Stimulated activated CD4-positive, alpha-beta T cell treated with anti-CD3 and anti-CD28 coated beads, Interleukin-12 subunit alpha, Interleukin-12 subunit beta, amount 100 ng/mL, for 24 hours (primary cell): Measurements from ENCODE around the gene ALG6.
"Not testable (repeated sequence)": the region's sequence is repeated elsewhere in the genome, so short reads cannot be mapped to it uniquely, and the experiment has no call there.

ENCODE experiments used
- DNase-seq, 2 experiments: peaks; one replicate each; pipeline ENCODE4 v3.0.0-alpha.2; 2020; ENCODE audit warnings: low read depth in 2 of 2

The ALG6 gene

DNA sequence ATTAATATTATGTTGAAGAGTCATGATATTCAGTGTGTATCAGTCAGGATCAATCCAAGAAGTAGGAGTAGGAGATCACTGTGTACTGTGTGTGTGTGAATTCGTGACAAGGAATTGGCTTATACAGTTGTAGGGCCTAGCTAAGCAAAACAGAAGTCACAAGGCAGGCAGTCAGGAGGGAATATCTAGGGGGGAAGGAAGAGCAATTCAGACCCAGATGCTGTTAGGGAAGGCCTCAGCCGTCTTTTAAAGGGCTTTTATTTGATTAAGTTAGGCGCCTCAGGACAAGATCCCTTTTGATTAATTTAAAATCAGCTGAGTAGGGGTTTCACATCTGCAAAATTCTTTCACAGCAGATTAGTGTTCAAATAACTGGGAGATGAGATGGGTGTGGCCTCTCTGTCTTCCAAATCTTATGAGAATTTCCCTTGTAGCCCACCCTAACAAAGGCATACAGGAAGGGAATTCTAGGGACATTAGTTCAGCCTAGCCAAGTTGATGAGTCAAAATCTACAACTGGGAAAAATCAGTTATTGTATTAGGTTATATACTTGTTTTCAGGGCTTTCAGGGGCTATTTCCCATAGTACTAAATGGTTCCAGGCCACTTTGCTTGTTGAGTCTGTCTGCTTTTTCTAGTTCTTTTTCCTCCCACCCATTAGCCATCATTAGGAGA is 47.4 kb downstream of the ALG6 start:
- DNase-seq, result no peak

DNA sequence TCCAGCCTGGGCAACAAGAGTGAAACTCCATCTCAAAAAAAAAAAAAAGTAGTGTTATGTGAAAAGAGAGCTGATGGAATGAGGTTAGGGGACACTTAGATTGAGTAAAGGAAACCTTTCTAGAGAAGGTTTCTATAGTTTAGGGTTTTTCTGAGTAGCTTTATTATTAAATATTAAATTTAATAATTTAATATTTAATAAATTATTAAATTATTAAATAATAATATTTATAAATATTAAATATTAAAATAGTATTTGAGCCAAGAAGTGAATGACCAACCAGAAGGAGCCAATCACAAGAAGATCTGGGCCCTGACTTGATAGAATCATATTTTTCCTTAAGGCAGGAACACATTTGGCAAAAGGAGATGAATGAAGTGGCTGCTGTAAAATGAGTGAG is 50.7 kb downstream of the ALG6 start:
- no peak for DNase-seq

DNA sequence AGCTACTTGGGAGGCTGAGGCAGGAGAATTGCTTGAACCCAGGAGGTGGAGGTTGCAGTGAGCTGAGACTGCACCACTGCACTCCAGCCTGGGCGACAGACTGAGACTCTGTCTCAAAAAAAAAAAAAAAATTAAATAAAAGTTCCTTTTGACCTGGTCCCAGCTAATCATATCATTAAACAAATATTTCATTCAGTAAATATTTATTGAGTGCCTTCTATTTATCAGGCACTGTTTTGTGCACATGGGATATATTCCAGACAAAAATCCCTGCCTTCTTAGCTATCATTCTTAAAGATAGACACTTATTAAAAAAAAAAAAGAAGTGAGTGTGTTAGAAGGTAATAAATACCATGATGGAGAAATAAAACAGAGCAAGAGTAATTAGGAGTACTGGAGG is 53.3 kb downstream of the ALG6 start:
- DNase-seq, result not testable (repeated sequence)

DNA sequence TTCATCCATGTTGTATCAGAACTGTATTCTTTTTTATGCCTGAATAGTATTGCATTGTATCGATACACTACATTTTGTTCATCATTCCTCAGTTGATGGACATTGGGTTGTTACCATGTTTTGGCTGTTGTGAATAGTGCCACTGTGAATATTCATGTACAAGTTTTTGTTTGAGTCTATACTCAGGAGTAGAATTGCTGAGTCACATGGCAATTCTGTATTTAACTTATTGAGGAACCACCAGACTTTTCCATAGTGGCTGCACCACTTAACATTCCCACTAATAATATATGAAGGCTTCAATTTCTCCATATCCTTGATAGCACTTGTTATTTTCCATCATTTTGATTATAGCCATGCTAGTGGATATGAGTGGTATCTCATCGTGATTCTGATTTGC is 56.2 kb downstream of the ALG6 start:
- no peak for DNase-seq

DNA sequence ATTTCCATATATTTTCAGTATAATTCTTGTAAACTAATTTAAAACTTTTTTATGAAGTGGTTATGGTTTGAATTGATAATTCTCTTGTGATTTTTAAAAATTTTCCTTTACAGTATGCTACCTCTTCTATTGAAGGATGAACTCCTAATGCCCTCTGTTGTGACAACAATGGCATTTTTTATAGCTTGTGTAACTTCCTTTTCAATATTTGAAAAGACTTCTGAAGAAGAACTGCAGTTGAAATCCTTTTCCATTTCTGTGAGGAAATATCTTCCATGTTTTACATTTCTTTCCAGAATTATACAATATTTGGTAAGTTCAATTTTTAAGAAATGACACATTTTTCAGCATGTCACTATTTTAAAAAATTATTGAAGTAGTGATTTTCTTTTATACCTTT is 61.4 kb downstream of the ALG6 start:
- DNase-seq, result no peak

DNA sequence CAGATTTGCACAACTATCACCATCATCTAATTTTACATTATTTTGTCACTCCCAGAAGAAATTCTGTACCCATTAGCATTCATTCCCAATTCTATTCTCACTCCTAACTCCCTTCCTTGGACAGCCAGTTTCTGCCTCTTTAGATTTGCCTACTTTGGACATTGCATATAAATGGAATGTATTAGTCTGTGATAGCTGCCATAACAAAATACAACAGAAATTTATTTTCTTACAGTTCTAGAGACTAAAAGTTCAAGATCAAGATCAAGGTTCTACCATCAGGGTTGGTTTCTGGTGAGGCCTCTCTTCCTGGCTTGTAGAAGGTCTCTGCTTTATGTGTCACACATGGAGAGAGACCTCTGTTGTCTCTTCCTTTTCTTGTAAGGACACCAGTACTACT is 61.9 kb downstream of the ALG6 start:
- DNase-seq, result no peak

DNA sequence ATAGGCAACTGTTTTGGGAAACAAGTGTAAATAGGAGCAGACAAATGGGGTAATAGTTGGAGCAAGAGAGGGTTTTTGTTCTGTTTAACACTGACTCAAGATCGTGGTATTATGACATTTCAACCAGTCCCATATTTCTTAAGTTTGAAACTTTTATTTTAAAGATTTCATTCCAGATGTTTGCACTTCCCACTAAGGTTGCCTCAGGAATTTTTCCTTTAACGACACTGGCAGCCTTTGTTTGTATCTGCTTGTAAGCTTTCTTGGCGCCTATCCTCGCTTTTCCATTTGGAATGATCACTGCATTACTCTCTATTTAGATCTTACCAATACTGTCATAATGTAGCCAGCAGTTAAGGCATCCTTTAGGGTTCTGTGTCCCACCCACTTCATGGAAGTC is 67.7 kb downstream of the ALG6 start:
- no peak for DNase-seq

DNA sequence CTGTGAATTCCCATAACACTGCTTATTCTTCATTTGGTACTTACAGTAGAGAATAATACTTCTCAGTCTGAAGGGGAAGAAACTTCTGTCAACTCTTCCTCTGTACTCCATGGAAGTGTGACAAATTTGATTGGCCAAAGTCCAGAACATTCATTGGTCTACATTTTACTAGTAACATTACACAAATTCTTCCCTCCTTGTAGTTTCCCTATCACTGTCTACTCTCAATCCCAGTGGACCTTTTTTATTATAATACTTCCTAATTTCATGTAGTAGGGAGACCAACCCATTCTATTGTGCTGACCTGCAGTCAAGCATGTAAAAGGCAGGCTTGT is 74.7 kb downstream of the ALG6 start:
- DNase-seq, result no peak

DNA sequence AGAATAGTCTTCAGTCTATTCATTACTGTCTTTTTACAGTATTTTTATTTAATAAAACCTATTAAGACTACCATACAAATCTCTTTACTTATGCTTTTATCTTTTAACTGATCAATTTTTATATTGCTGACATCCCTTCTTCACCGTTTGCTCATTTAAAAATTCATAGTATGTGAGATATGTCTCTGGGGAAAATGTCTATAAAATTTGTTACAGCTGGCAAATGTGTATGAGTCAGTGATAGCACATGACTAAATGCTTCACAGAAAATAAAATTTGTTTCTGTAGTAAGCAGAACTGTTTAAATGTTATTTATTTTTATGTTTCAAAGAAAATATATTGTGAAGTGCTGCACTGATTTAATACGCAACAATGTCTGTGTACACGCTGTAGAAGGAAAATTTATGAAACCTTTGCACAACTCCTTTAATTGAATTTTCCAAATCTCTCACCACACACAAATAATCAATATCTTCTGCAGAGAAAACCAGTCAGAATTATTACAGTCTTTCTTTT is 81.4 kb downstream of the ALG6 start:
- no peak for DNase-seq

DNA sequence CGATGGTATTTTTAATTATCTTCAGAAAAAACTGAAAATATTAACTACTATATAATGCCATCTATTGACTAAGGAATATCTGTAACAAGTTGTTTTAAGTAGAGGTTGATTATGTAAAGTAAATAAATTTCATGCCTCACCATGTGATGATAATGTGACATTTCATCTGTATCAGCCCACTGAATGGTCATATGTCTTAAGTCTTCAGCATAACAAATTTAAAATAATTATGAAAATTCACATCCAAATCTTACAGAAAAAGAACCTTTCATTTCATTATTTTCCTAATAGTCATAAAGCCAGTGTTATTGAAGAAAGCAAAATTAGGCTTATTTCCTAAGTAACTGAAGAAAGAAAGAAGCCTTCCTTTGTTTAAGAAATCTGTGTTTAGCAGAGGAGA is 83.0 kb downstream of the ALG6 start:
- no peak for DNase-seq

DNA sequence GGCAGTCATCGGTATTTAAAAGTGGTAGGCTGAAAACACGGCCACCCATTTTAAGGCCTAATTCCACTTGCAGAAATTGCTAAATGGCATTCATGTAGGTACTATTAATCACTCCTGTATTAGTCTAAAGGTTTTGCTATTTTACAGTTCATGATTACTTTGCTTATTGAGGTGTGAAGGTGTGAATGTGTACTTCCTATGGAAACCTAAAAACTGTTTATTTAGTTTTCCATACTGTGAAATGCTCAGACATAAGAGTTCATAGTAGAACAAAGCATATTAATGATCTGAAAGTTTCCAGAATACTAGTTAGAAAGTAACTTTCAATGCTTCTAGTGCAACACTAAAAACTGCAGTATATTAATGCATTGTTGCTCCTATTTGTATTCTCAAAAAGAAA is 85.8 kb downstream of the ALG6 start:
- DNase-seq, result no peak

DNA sequence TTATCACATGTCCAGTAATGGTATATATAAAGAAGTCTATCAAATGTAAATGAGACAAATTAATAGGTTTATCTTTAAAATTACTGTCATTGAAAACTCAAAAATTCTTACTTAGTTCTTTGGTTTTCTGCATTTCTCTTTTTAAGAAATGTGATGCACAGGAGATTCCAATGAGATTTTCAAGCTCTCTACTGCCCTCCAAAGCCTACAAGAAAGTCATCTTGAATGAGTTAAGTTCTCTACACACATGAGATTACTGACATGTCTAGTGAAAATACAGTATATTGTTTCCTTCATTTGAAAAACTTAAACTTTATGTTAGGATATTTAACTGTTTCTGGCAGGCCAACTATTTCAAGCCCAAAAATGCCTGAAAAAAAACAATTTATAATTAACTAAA is 86.8 kb downstream of the ALG6 start:
- DNase-seq, result no peak

DNA sequence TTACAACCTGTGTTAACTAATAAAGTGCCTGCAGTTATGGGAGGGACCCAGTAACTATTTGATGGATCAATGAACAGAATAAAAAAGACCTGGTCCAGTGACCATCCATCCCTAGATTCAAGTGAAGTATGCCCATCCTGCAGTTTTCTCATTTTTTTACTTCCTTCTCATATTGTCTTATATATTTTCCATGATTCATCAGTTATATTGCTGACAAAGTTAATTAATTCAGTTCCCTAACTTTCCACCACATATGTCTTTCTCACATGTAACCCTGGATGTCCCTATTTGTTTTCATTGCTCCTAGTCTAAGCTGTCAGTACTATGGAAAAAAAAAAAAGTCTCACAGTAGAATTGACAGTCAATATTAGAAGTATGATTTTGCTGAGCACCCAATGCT is 91.3 kb downstream of the ALG6 start:
- no peak for DNase-seq

DNA sequence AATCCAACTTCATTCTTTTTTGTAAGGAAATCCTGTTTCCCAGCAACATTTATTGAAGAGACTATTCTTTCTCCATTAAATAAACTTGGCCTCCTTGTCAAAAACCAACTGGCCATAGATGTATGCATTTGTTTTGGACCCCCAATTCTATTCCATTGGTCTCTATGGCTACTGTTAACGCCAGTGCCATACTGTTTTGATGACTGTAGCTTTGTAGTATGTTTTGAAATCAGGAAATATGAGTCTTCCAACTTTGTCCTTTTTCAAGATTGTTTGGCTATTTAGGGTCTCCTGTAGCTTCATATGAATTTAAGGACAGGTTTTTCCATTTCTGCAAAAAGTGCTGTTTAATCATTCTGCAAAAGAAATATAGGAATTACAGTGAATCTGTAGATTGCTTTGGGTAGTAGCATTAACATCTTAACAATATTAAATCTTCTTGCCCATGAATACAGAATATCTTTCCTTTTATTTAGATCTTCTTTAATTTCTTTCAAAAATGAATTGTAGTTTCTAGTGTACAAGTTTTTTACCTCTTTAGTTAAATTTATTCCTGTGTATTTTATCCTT is 94.3 kb downstream of the ALG6 start:
- DNase-seq, result no peak

DNA sequence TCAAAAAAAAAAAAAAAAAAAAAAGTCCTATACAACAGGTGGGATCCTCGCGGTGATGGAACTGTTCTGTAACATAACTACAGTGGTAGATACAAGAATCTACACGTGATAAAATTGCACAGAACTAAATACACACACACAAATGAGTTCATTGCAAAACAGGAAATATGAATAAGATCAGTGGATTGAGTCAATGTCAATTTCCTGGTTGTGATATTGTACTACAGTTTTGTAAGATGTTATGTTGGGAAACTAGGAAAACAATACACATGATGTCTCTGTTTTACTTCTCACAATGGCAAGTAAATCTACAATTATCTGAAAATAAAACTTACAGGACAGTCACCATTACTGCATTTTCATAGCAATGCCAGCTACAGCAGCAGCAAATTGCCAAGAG is 95.8 kb downstream of the ALG6 start:
- DNase-seq, result no peak

DNA sequence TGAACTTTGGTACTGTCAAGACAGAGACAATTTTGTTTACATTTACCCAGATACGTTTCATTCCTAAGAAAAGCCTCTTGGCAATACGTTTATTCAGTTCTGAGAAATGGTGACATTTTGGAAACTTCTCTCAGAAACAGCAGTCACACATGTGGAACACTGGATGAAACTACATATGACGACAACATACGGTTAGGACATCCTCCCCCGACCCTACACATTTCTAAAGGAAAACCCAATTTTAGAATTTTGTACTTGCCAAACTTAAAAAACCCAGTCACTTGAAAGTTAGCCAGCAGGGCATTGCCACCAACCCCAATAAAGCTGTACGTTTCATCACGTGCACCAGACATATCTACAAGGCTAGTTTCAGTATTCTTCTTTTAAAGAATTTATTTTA is 98.8 kb downstream of the ALG6 start:
- DNase-seq, result no peak

DNA sequence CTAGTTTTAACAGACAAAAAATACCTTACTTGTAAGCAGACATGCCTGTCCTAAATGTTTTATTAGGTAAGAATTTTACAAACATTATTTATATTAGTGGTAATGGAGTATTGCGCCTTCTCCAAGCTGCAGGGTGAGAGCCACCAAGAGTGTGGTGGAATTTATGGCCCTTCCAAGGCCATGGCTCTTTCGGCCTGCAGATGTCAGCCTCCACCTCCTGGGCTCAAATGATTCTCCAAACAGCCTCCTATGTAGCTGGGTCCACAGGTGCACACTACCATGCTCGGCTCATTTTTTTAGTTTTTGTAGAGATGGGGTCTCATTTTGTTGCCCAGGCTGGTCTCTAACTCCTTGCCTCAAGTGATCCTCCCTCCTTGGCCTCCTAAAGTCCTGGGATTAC is 99.3 kb downstream of the ALG6 start:
- DNase-seq, result no peak

DNA sequence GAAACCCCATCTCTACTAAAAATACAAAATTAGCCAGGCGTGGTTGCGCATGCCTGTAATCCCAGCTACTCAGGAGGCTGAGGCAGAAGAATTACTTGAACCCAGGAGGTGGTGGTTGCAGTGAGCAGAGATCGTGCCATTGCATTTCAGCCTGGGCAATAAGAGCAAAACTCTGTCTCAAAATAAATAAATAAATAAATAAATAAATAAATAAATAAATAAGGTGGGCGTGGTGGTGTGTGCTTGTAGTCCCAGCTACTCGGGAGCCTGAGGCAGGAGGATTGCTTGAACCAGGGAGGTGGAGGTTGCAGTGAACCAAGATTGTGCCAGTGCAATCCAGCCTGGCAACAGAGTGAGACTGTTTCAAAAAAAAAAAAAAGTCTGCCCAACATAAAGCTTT is 101.3 kb downstream of the ALG6 start:
- DNase-seq, result not testable (repeated sequence)

DNA sequence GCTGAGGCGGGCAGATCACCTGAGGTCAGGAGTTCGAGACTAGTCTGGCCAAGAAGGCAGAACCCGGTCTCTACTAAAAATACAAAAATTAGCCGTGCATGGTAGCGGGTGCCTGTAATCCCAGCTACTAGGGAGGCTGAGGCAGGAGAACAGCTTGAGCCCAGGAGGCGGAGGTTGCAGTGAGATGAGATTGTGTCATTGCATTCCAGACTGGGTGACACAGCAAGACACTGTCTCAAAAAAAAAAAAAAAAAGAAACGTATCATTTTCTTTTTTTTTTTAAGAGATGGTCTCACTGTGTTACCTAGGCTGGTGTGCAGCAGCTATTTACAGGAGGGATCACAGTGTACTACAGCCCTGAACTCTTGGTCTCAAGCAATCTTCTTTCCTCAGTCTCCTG is 108.3 kb downstream of the ALG6 start:
- DNase-seq, result no peak

DNA sequence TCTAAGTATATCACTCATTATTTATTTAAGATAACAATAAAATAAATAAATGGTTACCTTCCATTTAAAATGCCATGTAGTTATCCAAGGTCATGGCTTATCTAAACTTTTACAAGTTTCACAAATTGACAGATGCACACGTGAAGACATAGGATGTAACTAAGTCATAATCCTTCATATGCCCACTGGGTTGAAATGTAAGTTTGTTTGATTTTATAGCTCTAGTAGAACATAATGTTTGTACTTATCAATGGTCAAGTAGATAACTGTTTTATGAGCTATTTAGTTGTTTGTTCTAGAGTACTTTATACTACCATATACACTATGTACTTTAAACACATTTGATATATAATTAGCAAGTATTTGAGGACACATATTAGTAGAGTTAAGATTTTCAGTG is 112.6 kb downstream of the ALG6 start:
- no peak for DNase-seq

DNA sequence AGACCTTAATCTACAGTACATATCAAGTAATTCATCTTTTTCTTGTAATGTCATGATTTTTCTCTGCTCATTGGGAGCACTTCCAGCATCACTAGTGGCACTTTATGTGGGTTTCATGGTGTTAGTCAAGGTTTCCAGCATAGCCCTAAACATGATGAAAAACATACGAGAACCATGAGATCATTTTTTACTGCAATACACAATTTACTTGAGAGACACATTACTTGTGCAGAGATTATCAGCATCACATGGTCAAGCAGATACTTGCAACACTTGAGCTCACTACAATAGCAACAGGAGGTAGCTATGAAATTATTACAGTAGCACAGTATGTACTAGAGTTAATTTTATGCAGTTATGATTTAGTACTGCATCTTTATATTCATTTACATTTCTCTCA is 119.2 kb downstream of the ALG6 start:
- no peak for DNase-seq

DNA sequence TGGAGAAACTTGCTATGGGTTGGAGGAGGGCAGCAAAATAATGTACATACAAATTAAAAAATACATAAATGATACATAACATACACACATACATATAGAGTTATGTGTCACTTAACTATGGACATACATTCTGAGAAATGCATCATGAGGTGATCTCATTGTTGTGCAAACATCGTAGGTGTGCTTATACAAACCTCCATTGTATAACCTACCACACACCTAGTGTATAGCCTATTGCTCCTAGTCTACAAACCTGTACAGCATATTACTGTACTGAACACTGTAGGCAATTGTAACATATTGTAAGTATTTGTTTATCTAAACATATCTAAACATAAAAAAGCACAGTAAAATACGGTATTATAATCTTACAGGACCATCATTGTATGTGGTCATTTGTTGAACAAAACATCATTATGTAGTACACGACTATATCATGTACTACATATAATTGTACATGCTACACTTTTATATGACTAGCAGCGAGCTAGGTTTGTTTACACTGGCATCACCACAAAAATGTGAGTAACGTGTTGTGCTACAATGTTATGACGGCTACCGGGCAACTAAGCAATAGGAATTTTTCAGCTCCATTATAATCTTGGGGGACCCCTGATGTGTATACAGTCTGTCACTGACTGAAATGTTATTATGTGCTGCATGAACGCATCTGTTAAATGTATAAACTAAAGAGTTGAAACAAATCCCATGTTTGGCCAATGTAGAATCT is 120.1 kb downstream of the ALG6 start:
- no peak for DNase-seq
